Panc1 (cell line): ENCODE measurements around the gene ZNF774.

Experiments
- TF ChIP-seq, protein P1 (sequence below): fragments of 450-650 bp; IDR thresholded peaks from 2 replicates; pipeline ENCODE4 v1.5.1; 2017; ENCODE audit warnings: mild to moderate bottlenecking
- TF ChIP-seq, protein P2 (sequence below), 2 experiments: IDR thresholded peaks; 2 replicates each; pipeline ENCODE4 v1.6.1; 2011 to 2012; ENCODE audit warnings: low read depth in 2 of 2, control low read depth in 1 of 2, low read length in 1 of 2, mild to moderate bottlenecking in 1 of 2, moderate library complexity in 1 of 2; ENCODE audit not compliant: insufficient read depth in 1 of 2

DNA sequence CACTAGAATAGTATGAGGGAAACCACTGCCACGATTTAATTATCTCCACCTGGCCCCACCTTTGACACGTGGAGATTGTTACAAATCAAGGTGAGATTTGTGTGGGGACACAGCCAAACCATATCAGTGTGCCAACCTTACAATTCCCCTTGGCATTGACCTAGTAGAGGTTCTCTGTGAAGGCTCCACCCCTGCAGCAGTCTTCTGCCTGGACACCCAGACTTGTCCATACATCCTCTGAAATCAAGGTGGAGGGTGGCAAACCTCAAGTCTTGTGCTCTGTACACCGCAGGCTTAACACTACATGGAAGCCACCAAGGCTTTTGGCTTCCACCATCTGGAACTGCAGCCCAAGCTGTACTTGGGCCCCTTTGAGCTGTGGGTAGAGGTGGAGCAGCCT lies 27.2 kb downstream of the ZNF774 start:
- TF ChIP-seq, protein P1, sequence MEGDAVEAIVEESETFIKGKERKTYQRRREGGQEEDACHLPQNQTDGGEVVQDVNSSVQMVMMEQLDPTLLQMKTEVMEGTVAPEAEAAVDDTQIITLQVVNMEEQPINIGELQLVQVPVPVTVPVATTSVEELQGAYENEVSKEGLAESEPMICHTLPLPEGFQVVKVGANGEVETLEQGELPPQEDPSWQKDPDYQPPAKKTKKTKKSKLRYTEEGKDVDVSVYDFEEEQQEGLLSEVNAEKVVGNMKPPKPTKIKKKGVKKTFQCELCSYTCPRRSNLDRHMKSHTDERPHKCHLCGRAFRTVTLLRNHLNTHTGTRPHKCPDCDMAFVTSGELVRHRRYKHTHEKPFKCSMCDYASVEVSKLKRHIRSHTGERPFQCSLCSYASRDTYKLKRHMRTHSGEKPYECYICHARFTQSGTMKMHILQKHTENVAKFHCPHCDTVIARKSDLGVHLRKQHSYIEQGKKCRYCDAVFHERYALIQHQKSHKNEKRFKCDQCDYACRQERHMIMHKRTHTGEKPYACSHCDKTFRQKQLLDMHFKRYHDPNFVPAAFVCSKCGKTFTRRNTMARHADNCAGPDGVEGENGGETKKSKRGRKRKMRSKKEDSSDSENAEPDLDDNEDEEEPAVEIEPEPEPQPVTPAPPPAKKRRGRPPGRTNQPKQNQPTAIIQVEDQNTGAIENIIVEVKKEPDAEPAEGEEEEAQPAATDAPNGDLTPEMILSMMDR: no peak
- TF ChIP-seq, protein P2, sequence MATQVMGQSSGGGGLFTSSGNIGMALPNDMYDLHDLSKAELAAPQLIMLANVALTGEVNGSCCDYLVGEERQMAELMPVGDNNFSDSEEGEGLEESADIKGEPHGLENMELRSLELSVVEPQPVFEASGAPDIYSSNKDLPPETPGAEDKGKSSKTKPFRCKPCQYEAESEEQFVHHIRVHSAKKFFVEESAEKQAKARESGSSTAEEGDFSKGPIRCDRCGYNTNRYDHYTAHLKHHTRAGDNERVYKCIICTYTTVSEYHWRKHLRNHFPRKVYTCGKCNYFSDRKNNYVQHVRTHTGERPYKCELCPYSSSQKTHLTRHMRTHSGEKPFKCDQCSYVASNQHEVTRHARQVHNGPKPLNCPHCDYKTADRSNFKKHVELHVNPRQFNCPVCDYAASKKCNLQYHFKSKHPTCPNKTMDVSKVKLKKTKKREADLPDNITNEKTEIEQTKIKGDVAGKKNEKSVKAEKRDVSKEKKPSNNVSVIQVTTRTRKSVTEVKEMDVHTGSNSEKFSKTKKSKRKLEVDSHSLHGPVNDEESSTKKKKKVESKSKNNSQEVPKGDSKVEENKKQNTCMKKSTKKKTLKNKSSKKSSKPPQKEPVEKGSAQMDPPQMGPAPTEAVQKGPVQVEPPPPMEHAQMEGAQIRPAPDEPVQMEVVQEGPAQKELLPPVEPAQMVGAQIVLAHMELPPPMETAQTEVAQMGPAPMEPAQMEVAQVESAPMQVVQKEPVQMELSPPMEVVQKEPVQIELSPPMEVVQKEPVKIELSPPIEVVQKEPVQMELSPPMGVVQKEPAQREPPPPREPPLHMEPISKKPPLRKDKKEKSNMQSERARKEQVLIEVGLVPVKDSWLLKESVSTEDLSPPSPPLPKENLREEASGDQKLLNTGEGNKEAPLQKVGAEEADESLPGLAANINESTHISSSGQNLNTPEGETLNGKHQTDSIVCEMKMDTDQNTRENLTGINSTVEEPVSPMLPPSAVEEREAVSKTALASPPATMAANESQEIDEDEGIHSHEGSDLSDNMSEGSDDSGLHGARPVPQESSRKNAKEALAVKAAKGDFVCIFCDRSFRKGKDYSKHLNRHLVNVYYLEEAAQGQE (IDR thresholded peaks at IDR 0.05; ENCODE audit: insufficient read depth in 1 of 2, low read depth in 2 of 2, low read length in 1 of 2): no peak
